ENCODE measurements around the gene FEZF1.
"Not testable (repeated sequence)": the region's sequence is repeated elsewhere in the genome, so short reads cannot be mapped to it uniquely, and the experiment has no call there.

FEZF1 gene

GRCh38 chr7:122299624-122300210 is 4.8 kb downstream of the FEZF1 start:
- Histone ChIP-seq H3K27me3 (ENCODE audit: control insufficient read depth, insufficient read depth, low read length) (peaks cover 93% of the 10 kb centered on the region), H3K9ac (ENCODE audit: low read length) (peak overlapping the region; percentile 22)

GRCh38 chr7:122298618-122299017 is 5.9 kb downstream of the FEZF1 start:
- Histone ChIP-seq H3K27me3 (ENCODE audit: control insufficient read depth, insufficient read depth, low read length) (peaks cover 82% of the 10 kb centered on the region), H3K36me3 (ENCODE audit: control insufficient read depth, insufficient read depth, low read length) (no peaks in the 10 kb centered on the region), H3K27ac (ENCODE audit: low read depth, low read length) (no peak overlapping the region), H3K4me3 (ENCODE audit: low read depth, low read length) (no peak overlapping the region), H3K9me3 (ENCODE audit: control insufficient read depth, insufficient read depth, low read depth, low read length) (no peaks in the 10 kb centered on the region), H3K4me1 (ENCODE audit: control insufficient read depth, insufficient read depth, low read length) (peaks cover 19% of the 10 kb centered on the region), H3K9ac (ENCODE audit: low read length) (no peak overlapping the region)

More at GRCh38 chr7:122299624-122300210, 4.8 kb downstream of the FEZF1 start:
- H3K4me3 ChIP-seq (ENCODE audit: low read depth, low read length) = peak overlapping the region; percentile 89
- H3K36me3 ChIP-seq (ENCODE audit: control insufficient read depth, insufficient read depth, low read length) = no peaks in the 10 kb centered on the region
- no peaks in the 10 kb centered on the region for H3K9me3 ChIP-seq (ENCODE audit: control insufficient read depth, insufficient read depth, low read depth, low read length)
- H3K27ac ChIP-seq (ENCODE audit: low read depth, low read length) = no peak overlapping the region
- H3K4me1 ChIP-seq (ENCODE audit: control insufficient read depth, insufficient read depth, low read length) = peaks cover 24% of the 10 kb centered on the region

GRCh38 chr7:122298131-122298530 is 6.4 kb downstream of the FEZF1 start:
- no peak overlapping the region for H3K9ac ChIP-seq (ENCODE audit: low read length)
- H3K27ac ChIP-seq (ENCODE audit: low read depth, low read length) = no peak overlapping the region
- H3K36me3 ChIP-seq (ENCODE audit: control insufficient read depth, insufficient read depth, low read length) = no peaks in the 10 kb centered on the region
- peaks cover 16% of the 10 kb centered on the region for H3K4me1 ChIP-seq (ENCODE audit: control insufficient read depth, insufficient read depth, low read length)
- H3K4me3 ChIP-seq (ENCODE audit: low read depth, low read length) = no peak overlapping the region
- H3K9me3 ChIP-seq (ENCODE audit: control insufficient read depth, insufficient read depth, low read depth, low read length) = no peaks in the 10 kb centered on the region
- peaks cover 77% of the 10 kb centered on the region for H3K27me3 ChIP-seq (ENCODE audit: control insufficient read depth, insufficient read depth, low read length)

- H3K9ac ChIP-seq (ENCODE audit: low read length) = no peak overlapping the region
- H3K27ac ChIP-seq (ENCODE audit: low read depth, low read length) = no peak overlapping the region
Measured at GRCh38 chr7:122291189-122291588, 13.4 kb downstream of the FEZF1 start.

GRCh38 chr7:122290476-122290875 is 14.1 kb downstream of the FEZF1 start:
- Histone ChIP-seq H3K9me3 (ENCODE audit: control insufficient read depth, insufficient read depth, low read depth, low read length) (peaks cover 9% of the 10 kb centered on the region; the same call in 1 of the 2 replicates), H3K4me3 (ENCODE audit: low read depth, low read length) (no peak overlapping the region)

More at GRCh38 chr7:122291189-122291588, 13.4 kb downstream of the FEZF1 start:
- peaks cover 10% of the 10 kb centered on the region for H3K27me3 ChIP-seq (ENCODE audit: control insufficient read depth, insufficient read depth, low read length)
- H3K4me1 ChIP-seq (ENCODE audit: control insufficient read depth, insufficient read depth, low read length) = no peaks in the 10 kb centered on the region
- no peaks in the 10 kb centered on the region for H3K36me3 ChIP-seq (ENCODE audit: control insufficient read depth, insufficient read depth, low read length)
- H3K4me3 ChIP-seq (ENCODE audit: low read depth, low read length) = no peak overlapping the region
- peaks cover 9% of the 10 kb centered on the region; the same call in 1 of the 2 replicates for H3K9me3 ChIP-seq (ENCODE audit: control insufficient read depth, insufficient read depth, low read depth, low read length)

GRCh38 chr7:122289426-122289825 is 15.1 kb downstream of the FEZF1 start:
- H3K4me3 ChIP-seq (ENCODE audit: low read depth, low read length) = no peak overlapping the region
- H3K9me3 ChIP-seq (ENCODE audit: control insufficient read depth, insufficient read depth, low read depth, low read length) = peaks cover 9% of the 10 kb centered on the region; the same call in 1 of the 2 replicates
- no peaks in the 10 kb centered on the region; the same call in 1 of the 2 replicates for H3K27me3 ChIP-seq (ENCODE audit: control insufficient read depth, insufficient read depth, low read length)
- H3K36me3 ChIP-seq (ENCODE audit: control insufficient read depth, insufficient read depth, low read length) = no peaks in the 10 kb centered on the region
- no peaks in the 10 kb centered on the region for H3K4me1 ChIP-seq (ENCODE audit: control insufficient read depth, insufficient read depth, low read length)
- H3K9ac ChIP-seq (ENCODE audit: low read length) = no peak overlapping the region
- H3K27ac ChIP-seq (ENCODE audit: low read depth, low read length) = no peak overlapping the region

More at GRCh38 chr7:122290476-122290875, 14.1 kb downstream of the FEZF1 start:
- no peak overlapping the region for H3K9ac ChIP-seq (ENCODE audit: low read length)
- H3K27me3 ChIP-seq (ENCODE audit: control insufficient read depth, insufficient read depth, low read length) = peaks cover 2% of the 10 kb centered on the region; the same call in 1 of the 2 replicates
- H3K27ac ChIP-seq (ENCODE audit: low read depth, low read length) = no peak overlapping the region
- H3K4me1 ChIP-seq (ENCODE audit: control insufficient read depth, insufficient read depth, low read length) = no peaks in the 10 kb centered on the region
- H3K36me3 ChIP-seq (ENCODE audit: control insufficient read depth, insufficient read depth, low read length) = no peaks in the 10 kb centered on the region

- not testable (repeated sequence) for H3K27ac ChIP-seq (ENCODE audit: low read depth, low read length); H3K4me1 ChIP-seq (ENCODE audit: control insufficient read depth, insufficient read depth, low read length); H3K27me3 ChIP-seq (ENCODE audit: control insufficient read depth, insufficient read depth, low read length); H3K36me3 ChIP-seq (ENCODE audit: control insufficient read depth, insufficient read depth, low read length); H3K9me3 ChIP-seq (ENCODE audit: control insufficient read depth, insufficient read depth, low read depth, low read length)
- peak overlapping the region; percentile 55 for H3K4me3 ChIP-seq (ENCODE audit: low read depth, low read length)
- peak overlapping the region; percentile 31 for H3K9ac ChIP-seq (ENCODE audit: low read length)
Measured at GRCh38 chr7:122284608-122285007, 19.9 kb downstream of the FEZF1 start.

- Histone ChIP-seq H3K27ac (ENCODE audit: low read depth, low read length) (no peak overlapping the region), H3K9ac (ENCODE audit: low read length) (no peak overlapping the region), H3K27me3 (ENCODE audit: control insufficient read depth, insufficient read depth, low read length) (no peaks in the 10 kb centered on the region), H3K4me1 (ENCODE audit: control insufficient read depth, insufficient read depth, low read length) (peaks cover 6% of the 10 kb centered on the region), H3K36me3 (ENCODE audit: control insufficient read depth, insufficient read depth, low read length) (no peaks in the 10 kb centered on the region), H3K4me3 (ENCODE audit: low read depth, low read length) (no peak overlapping the region), H3K9me3 (ENCODE audit: control insufficient read depth, insufficient read depth, low read depth, low read length) (peaks cover 9% of the 10 kb centered on the region; the same call in 1 of the 2 replicates)
Measured at GRCh38 chr7:122273117-122273516, 31.4 kb downstream of the FEZF1 start.

GRCh38 chr7:122269241-122269640 is 35.3 kb downstream of the FEZF1 start:
- no peaks in the 10 kb centered on the region for H3K36me3 ChIP-seq (ENCODE audit: control insufficient read depth, insufficient read depth, low read length)
- no peak overlapping the region for H3K9ac ChIP-seq (ENCODE audit: low read length)
- H3K27ac ChIP-seq (ENCODE audit: low read depth, low read length) = no peak overlapping the region
- no peak overlapping the region for H3K4me3 ChIP-seq (ENCODE audit: low read depth, low read length)
- H3K27me3 ChIP-seq (ENCODE audit: control insufficient read depth, insufficient read depth, low read length) = no peaks in the 10 kb centered on the region
- H3K4me1 ChIP-seq (ENCODE audit: control insufficient read depth, insufficient read depth, low read length) = peaks cover 6% of the 10 kb centered on the region
- H3K9me3 ChIP-seq (ENCODE audit: control insufficient read depth, insufficient read depth, low read depth, low read length) = no peaks in the 10 kb centered on the region

- no peak overlapping the region for H3K27ac ChIP-seq (ENCODE audit: low read depth, low read length)
- H3K4me1 ChIP-seq (ENCODE audit: control insufficient read depth, insufficient read depth, low read length) = peaks cover 6% of the 10 kb centered on the region
- H3K9me3 ChIP-seq (ENCODE audit: control insufficient read depth, insufficient read depth, low read depth, low read length) = no peaks in the 10 kb centered on the region
- H3K27me3 ChIP-seq (ENCODE audit: control insufficient read depth, insufficient read depth, low read length) = no peaks in the 10 kb centered on the region
- no peak overlapping the region for H3K4me3 ChIP-seq (ENCODE audit: low read depth, low read length)
- no peak overlapping the region for H3K9ac ChIP-seq (ENCODE audit: low read length)
- no peaks in the 10 kb centered on the region for H3K36me3 ChIP-seq (ENCODE audit: control insufficient read depth, insufficient read depth, low read length)
Measured at GRCh38 chr7:122268101-122268500, 36.4 kb downstream of the FEZF1 start.

GRCh38 chr7:122262246-122262645 is 42.3 kb downstream of the FEZF1 start:
- H3K4me1 ChIP-seq (ENCODE audit: control insufficient read depth, insufficient read depth, low read length) = peaks cover 19% of the 10 kb centered on the region
- H3K27me3 ChIP-seq (ENCODE audit: control insufficient read depth, insufficient read depth, low read length) = peaks cover 3% of the 10 kb centered on the region; the same call in 1 of the 2 replicates
- no peak overlapping the region for H3K9ac ChIP-seq (ENCODE audit: low read length)
- no peak overlapping the region for H3K4me3 ChIP-seq (ENCODE audit: low read depth, low read length)
- no peaks in the 10 kb centered on the region for H3K9me3 ChIP-seq (ENCODE audit: control insufficient read depth, insufficient read depth, low read depth, low read length)
- H3K36me3 ChIP-seq (ENCODE audit: control insufficient read depth, insufficient read depth, low read length) = no peaks in the 10 kb centered on the region
- H3K27ac ChIP-seq (ENCODE audit: low read depth, low read length) = no peak overlapping the region
